Measurements from ENCODE around the gene KRT6A.

Gene KRT6A

GRCh38 chr12:52525661-52526499 lies 32.8 kb upstream of the KRT6A start:
- TF ChIP-seq CTCF (IDR thresholded peaks at IDR 0.05; ENCODE audit: insufficient read depth, low read depth, low read length, missing control alignments), result no peak
- peak overlapping the region; percentile 24 for H3K4me3 ChIP-seq (ENCODE audit: low read length)
- DNase-seq (ENCODE audit: low read depth), result no peak

- DNase-seq (ENCODE audit: low read depth), result peak; percentile 85
- peak overlapping the region; percentile 24 for H3K4me3 ChIP-seq (ENCODE audit: low read length)
These were observed 32.0 kb upstream of the KRT6A start for GRCh38 chr12:52524898-52525591.

GRCh38 chr12:52524241-52524897 lies 31.3 kb upstream of the KRT6A start:
- no peak for TF ChIP-seq CTCF (IDR thresholded peaks at IDR 0.05; ENCODE audit: insufficient read depth, low read depth, low read length, missing control alignments)
- H3K4me3 ChIP-seq (ENCODE audit: low read length), result peak overlapping the region; percentile 10
- peak; percentile 86 for DNase-seq (ENCODE audit: low read depth)

More at GRCh38 chr12:52524898-52525591, 32.0 kb upstream of the KRT6A start:
- no peak for TF ChIP-seq CTCF (IDR thresholded peaks at IDR 0.05; ENCODE audit: insufficient read depth, low read depth, low read length, missing control alignments)

DNA sequence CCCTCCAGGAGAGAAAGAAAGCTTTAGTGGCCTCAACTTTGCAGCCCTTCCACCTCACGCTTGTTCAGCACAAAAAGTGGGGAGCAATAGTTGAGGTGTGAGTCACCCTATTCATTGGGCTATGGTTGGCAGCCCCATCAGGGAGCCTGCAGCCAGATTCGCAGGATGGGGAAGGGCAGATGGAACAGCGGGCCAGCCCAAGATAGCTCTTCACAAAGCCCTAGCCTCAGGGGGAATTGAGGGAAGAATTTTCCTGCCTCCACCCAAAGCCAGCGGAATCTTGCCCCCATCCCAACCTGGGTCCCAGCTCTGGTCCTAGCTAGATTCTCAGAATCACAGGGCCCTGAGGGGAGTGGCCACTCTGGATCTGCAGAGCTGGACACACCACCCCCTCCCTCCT lies 30.8 kb upstream of the KRT6A start:
- peak; percentile 80 for DNase-seq (ENCODE audit: low read depth)
- H3K4me3 ChIP-seq (ENCODE audit: low read length), result peak overlapping the region; percentile 75
- no peak for TF ChIP-seq CTCF (IDR thresholded peaks at IDR 0.05; ENCODE audit: insufficient read depth, low read depth, low read length, missing control alignments)

GRCh38 chr12:52522346-52523011 lies 29.4 kb upstream of the KRT6A start:
- DNase-seq (ENCODE audit: low read depth), result peak; percentile 98
- no peak for TF ChIP-seq CTCF (IDR thresholded peaks at IDR 0.05; ENCODE audit: insufficient read depth, low read depth, low read length, missing control alignments)
- peak overlapping the region; percentile 75 for H3K4me3 ChIP-seq (ENCODE audit: low read length)

DNA sequence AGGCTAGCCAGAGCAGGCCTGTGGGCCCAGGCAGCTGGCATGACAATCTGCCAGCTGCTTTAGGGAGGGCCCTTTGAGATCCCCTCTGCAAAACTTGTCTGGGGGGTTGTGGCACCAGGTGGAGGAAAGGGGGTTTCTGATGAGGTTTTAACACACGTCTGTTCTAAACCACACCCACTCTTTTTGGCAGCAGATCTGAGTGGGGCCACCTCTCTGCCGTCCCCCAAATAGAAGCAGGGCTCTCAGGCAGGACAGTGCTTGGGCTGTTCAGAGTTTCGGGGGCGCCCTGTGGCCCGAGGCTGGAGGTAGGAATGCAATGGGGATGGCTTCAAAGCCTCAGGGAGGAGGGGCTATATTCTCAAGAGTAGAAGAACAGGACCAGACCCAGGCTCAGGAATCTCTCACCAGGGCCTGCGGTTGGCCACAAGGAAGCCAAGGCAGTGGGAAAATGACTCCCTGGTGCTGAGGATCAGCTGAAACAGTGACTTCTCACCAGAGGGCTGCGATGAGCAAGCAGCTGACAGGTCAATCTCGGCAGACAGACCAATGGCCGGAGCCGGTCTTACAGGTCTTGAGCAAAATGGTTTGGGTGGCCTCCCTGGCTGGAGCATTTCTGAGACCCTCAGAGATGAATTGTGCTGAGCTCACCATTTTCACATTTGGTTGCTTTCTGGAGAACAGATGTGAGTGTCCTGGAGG lies 28.7 kb upstream of the KRT6A start:
- no peak for TF ChIP-seq CTCF (IDR thresholded peaks at IDR 0.05; ENCODE audit: insufficient read depth, low read depth, low read length, missing control alignments)
- peak; percentile 93 for DNase-seq (ENCODE audit: low read depth)
- H3K4me3 ChIP-seq (ENCODE audit: low read length), result peak overlapping the region; percentile 75
